ENCODE data around the gene PCAT7.
A peak's percentile ranks its signal among the peaks of the same experiment; 100 is the strongest.

The PCAT7 gene

GRCh38 chr9:94603259-94604160, 48.6 kb downstream of the PCAT7 start:
- DNase-seq (ENCODE audit: low read depth in 2 of 2) = peak; percentile 13 to 36

GRCh38 chr9:94606646-94607422, 52.0 kb downstream of the PCAT7 start:
- DNase-seq (ENCODE audit: low read depth in 2 of 2) = no peak

GRCh38 chr9:94607423-94607691, 52.5 kb downstream of the PCAT7 start:
- no peak for DNase-seq (ENCODE audit: low read depth in 2 of 2)

- no peak for DNase-seq (ENCODE audit: low read depth in 2 of 2)
Observed at GRCh38 chr9:94610181-94610606, 55.3 kb downstream of the PCAT7 start.

GRCh38 chr9:94611638-94612068, 56.8 kb downstream of the PCAT7 start:
- DNase-seq (ENCODE audit: low read depth in 2 of 2) = no peak

- DNase-seq (ENCODE audit: low read depth in 2 of 2) = no peak
Observed at GRCh38 chr9:94612071-94612470, 57.2 kb downstream of the PCAT7 start.

GRCh38 chr9:94613003-94613402, 58.1 kb downstream of the PCAT7 start:
- DNase-seq (ENCODE audit: low read depth in 2 of 2) = no peak

GRCh38 chr9:94619026-94619425, 64.1 kb downstream of the PCAT7 start:
- DNase-seq (ENCODE audit: low read depth in 2 of 2) = no peak

Measured in activated CD8-positive, alpha-beta memory T cell treated with anti-CD3 and anti-CD28 coated beads for 4 hours (primary cell).